GM06990 (cell line): ENCODE measurements around the gene FAM72D.
"Not testable (repeated sequence)": the region's sequence is repeated elsewhere in the genome, so short reads cannot be mapped to it uniquely, and the experiment has no call there.

ENCODE experiments used
- DNase-seq: peaks from one replicate; pipeline ENCODE4 v3.0.0-alpha.2; 2011; ENCODE audit not compliant: insufficient read length; ENCODE audit errors: extremely low read depth
- H3K27me3 ChIP-seq: replicated peaks from 2 replicates; pipeline ENCODE4 v1.6.0; 2011; ENCODE audit warnings: low read length; ENCODE audit not compliant: control insufficient read depth, insufficient read depth
- H3K36me3 ChIP-seq: 2 replicates; pipeline ENCODE4 v1.5.1; 2011; ENCODE audit warnings: low read length; ENCODE audit not compliant: control insufficient read depth, insufficient read depth
- H3K4me3 ChIP-seq: replicated peaks from 2 replicates; pipeline ENCODE4 v1.5.1; 2011; ENCODE audit warnings: low read depth, mild to moderate bottlenecking, control low read depth, low read length

FAM72D gene

GRCh38 chr1:145115587-145116493 is 20.1 kb downstream of the FAM72D start:
- H3K4me3 ChIP-seq, DNase-seq, H3K27me3 ChIP-seq, H3K36me3 ChIP-seq: not testable (repeated sequence)

- H3K36me3 ChIP-seq, H3K4me3 ChIP-seq, H3K27me3 ChIP-seq, DNase-seq: not testable (repeated sequence)
Measured at GRCh38 chr1:145119842-145120241, 24.1 kb downstream of the FAM72D start.

- not testable (repeated sequence) for H3K27me3 ChIP-seq, H3K36me3 ChIP-seq, DNase-seq, H3K4me3 ChIP-seq
Measured at GRCh38 chr1:145122344-145123061, 26.7 kb downstream of the FAM72D start.

- not testable (repeated sequence) for H3K27me3 ChIP-seq, DNase-seq, H3K36me3 ChIP-seq, H3K4me3 ChIP-seq
Measured at GRCh38 chr1:145123062-145123395, 27.3 kb downstream of the FAM72D start.

- not testable (repeated sequence) for DNase-seq, H3K36me3 ChIP-seq, H3K4me3 ChIP-seq, H3K27me3 ChIP-seq
Measured at GRCh38 chr1:145123992-145124641, 28.3 kb downstream of the FAM72D start.

GRCh38 chr1:145125112-145125511 is 29.3 kb downstream of the FAM72D start:
- not testable (repeated sequence) for DNase-seq, H3K4me3 ChIP-seq, H3K27me3 ChIP-seq, H3K36me3 ChIP-seq

- DNase-seq, H3K27me3 ChIP-seq, H3K36me3 ChIP-seq, H3K4me3 ChIP-seq: not testable (repeated sequence)
Measured at GRCh38 chr1:145127144-145127543, 31.4 kb downstream of the FAM72D start.

- DNase-seq, H3K36me3 ChIP-seq, H3K4me3 ChIP-seq, H3K27me3 ChIP-seq: not testable (repeated sequence)
Measured at GRCh38 chr1:145128697-145129469, 33.1 kb downstream of the FAM72D start.

GRCh38 chr1:145134476-145134875 is 38.7 kb downstream of the FAM72D start:
- not testable (repeated sequence) for H3K27me3 ChIP-seq, DNase-seq, H3K4me3 ChIP-seq, H3K36me3 ChIP-seq

GRCh38 chr1:145140549-145140948 is 44.8 kb downstream of the FAM72D start:
- not testable (repeated sequence) for DNase-seq, H3K4me3 ChIP-seq, H3K27me3 ChIP-seq, H3K36me3 ChIP-seq

GRCh38 chr1:145144264-145144913 is 48.6 kb downstream of the FAM72D start:
- H3K4me3 ChIP-seq, DNase-seq, H3K36me3 ChIP-seq, H3K27me3 ChIP-seq: not testable (repeated sequence)

- H3K4me3 ChIP-seq, DNase-seq, H3K27me3 ChIP-seq, H3K36me3 ChIP-seq: not testable (repeated sequence)
Measured at GRCh38 chr1:145146308-145146707, 50.5 kb downstream of the FAM72D start.

- not testable (repeated sequence) for H3K27me3 ChIP-seq, H3K36me3 ChIP-seq, DNase-seq, H3K4me3 ChIP-seq
Measured at GRCh38 chr1:145147172-145147571, 51.4 kb downstream of the FAM72D start.
